PC-9 (cell line): ENCODE results near the gene UGT2A3. TPM values are rescaled to one million over a fixed set of nuclear protein-coding genes. Genes with fewer than 3 reads are reported as not detected.

Experiments used
- BruUV-seq: library from RNA; stranded (reverse); fragments of 400-500 nt; replicated peaks from 2 replicates; lab custom pipeline; 2021; lab: Mats Ljungman, UMichigan
- CTCF ChIA-PET: fragments of 300-600 bp; sonication (Branson Sonifier 250); formaldehyde crosslinking; loops from one replicate; lab custom pipeline; 2022; ENCODE audit warnings: antibody characterized with exemption; lab: Charles Lee
- POLR2A ChIA-PET: fragments of 300-600 bp; sonication (Branson Sonifier 250); formaldehyde crosslinking; loops from one replicate; lab custom pipeline; 2022; ENCODE audit warnings: antibody characterized with exemption; ENCODE audit not compliant: unreplicated experiment; lab: Charles Lee
- DNase-seq, 2 experiments: peaks; one replicate each; pipeline versions ENCODE4 v3.0.0 to v3.0.0-alpha.2; 2015 to 2022; ENCODE audit warnings: mixed read lengths in 1 of 2
- H2AFZ ChIP-seq: fragments of 200-600 bp; sonication (generic); 2 replicates; pipeline ENCODE4 v1.8.1; 2017; ENCODE audit warnings: antibody characterized with exemption
- H3F3A ChIP-seq: fragments of 200-600 bp; sonication (generic); 2 replicates; pipeline ENCODE4 v1.8.1; 2017; ENCODE audit warnings: antibody characterized with exemption, mild to moderate bottlenecking, low read depth; ENCODE audit not compliant: insufficient read depth
- H3K27ac ChIP-seq: fragments of 200-600 bp; sonication (generic); 2 replicates; pipeline ENCODE4 v1.6.1; 2016; ENCODE audit warnings: mixed run types
- H3K27me3 ChIP-seq: fragments of 200-600 bp; sonication (generic); 2 replicates; pipeline ENCODE4 v1.6.1; 2016; ENCODE audit warnings: low read depth, mixed run types; ENCODE audit not compliant: insufficient read depth
- H3K36me3 ChIP-seq: fragments of 200-600 bp; sonication (generic); 2 replicates; pipeline ENCODE4 v1.6.1; 2016; ENCODE audit warnings: low read depth, mixed run types
- H3K4me1 ChIP-seq: fragments of 200-600 bp; sonication (generic); replicated peaks from 2 replicates; pipeline ENCODE4 v1.6.1; 2016; ENCODE audit warnings: mixed run types; ENCODE audit not compliant: insufficient read depth
- H3K4me2 ChIP-seq: fragments of 200-600 bp; sonication (generic); 2 replicates; pipeline ENCODE4 v1.6.1; 2017; ENCODE audit warnings: mixed run types
- H3K4me3 ChIP-seq: fragments of 200-600 bp; sonication (generic); 2 replicates; pipeline ENCODE4 v1.6.1; 2016; ENCODE audit warnings: mixed run types
- H3K79me2 ChIP-seq: fragments of 200-600 bp; sonication (generic); 2 replicates; pipeline ENCODE4 v1.6.1; 2017; ENCODE audit warnings: low read depth, mixed run types
- H3K9me2 ChIP-seq: fragments of 200-600 bp; sonication (generic); 2 replicates; pipeline ENCODE4 v1.8.1; 2017; ENCODE audit warnings: mild to moderate bottlenecking; ENCODE audit not compliant: insufficient read depth
- H3K9me3 ChIP-seq: fragments of 200-600 bp; sonication (generic); 2 replicates; pipeline ENCODE4 v1.8.1; 2016; ENCODE audit warnings: low read depth; ENCODE audit not compliant: insufficient read depth
- H4K20me1 ChIP-seq: fragments of 200-600 bp; sonication (generic); 2 replicates; pipeline ENCODE4 v1.8.1; 2017; ENCODE audit not compliant: insufficient read depth
- CTCF ChIP-seq: fragments of 200-600 bp; sonication (generic); conservative IDR thresholded peaks from 2 replicates; pipeline ENCODE4 v1.6.1; 2017; ENCODE audit warnings: mixed run types, antibody characterized with exemption, mild to moderate bottlenecking, moderate library complexity
- EZH2 ChIP-seq: fragments of 200-600 bp; sonication (generic); IDR thresholded peaks from 2 replicates; pipeline ENCODE4 v1.8.0; 2017; ENCODE audit warnings: antibody characterized with exemption, low read depth
- intact Hi-C: fragments of 100-400 bp; cut with micrococcal nuclease; formaldehyde crosslinking; loops from one replicate; pipeline ENCODE4 v1.10.0; 2022; ENCODE audit not compliant: unreplicated experiment
- total RNA-seq: library from RNA; stranded (reverse); gene quantifications from 2 replicates; pipeline ENCODE4 v1.2.3, GENCODE V29; 2021

Gene UGT2A3
- total RNA-seq, 1 experiment from 2014 or later, result not detected

DNA sequence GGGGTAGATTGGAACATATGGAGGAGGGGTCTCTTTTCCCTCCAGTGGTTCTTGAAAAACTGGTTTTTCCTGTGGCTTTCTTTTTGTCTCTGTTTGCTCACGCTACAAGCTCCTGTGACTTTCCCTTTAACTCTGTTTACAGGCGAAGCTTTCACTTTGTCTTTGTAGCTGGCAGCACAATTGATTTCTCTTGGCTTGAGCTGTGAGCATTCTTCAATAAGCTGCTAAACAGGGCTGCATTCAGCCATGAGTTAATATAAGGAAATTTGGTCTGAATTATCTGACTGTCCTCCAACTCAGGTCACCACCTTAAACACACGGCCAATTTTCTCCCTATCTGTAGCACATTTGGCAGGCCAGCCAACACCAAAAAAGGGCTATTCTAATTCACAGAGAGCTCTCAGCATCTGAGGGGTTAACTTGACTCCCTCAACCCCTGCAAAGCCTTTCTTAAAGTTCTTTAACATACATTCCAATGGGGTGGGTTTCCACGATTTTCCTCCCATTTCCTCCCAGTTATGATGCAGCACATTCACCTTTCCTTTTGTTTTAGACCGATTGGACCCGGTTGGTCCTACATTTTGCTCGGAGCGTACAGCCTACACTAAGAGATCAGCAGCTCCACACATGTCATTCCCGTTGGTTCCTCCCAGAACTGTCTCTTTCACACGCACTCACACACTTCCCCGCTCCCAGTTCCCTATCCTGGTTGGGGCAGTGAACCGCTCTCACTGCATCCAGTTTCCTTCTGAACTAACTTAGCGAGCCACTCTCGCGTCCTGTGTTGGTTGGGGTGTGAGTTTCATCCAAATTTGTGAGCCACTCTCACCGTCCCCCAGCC is 45.4 kb downstream of the UGT2A3 start:
- POLR2A ChIA-PET, result interaction anchor here (0.5 to 0.6 kb wide), 2 partner anchors 71 to 408 kb away, joined by 3 read pairs; no protein-coding TSS in a partner anchor
- Histone ChIP-seq H2AFZ (peak overlapping the region; percentile 67), H3K4me1 (peaks cover 9% of the 10 kb centered on the region; the same call in 1 of the 2 replicates), H3K79me2 (no peaks in the 10 kb centered on the region), H3F3A (no peaks in the 10 kb centered on the region), H3K27me3 (no peaks in the 10 kb centered on the region), H3K4me3 (peak overlapping the region; percentile 25; the same call in 1 of the 2 replicates), H3K27ac (peak overlapping the region; percentile 34; the same call in 1 of the 2 replicates), H3K9me2 (no peaks in the 10 kb centered on the region), H3K36me3 (no peaks in the 10 kb centered on the region), H3K9me3 (no peaks in the 10 kb centered on the region), H4K20me1 (no peaks in the 10 kb centered on the region), H3K4me2 (peak overlapping the region; percentile 70)
- CTCF ChIA-PET, result no interaction called here
- intact Hi-C loops, result no loop called here
- peak in 1 of 2 experiments; percentile 39 for DNase-seq
- no TSS peak for BruUV-seq
- no peak for TF ChIP-seq CTCF
- TF ChIP-seq EZH2, result no peak

DNA sequence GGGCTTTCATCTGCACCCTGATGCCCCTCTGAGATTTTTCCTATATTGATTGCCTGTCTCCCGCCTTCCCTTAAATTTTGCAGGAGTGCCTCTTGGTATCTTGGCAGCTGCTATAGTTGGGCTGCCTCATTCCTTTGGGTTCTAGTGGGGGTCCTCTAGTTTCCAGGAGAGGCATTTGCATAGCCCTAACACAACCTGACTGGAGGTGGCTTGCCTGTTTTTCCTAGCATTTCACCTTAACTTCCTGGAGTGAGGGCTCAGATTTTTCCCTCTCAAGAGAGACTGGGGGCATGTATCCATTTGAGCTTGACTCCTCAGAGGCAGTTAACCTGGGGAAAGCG is 46.0 kb downstream of the UGT2A3 start:
- CTCF ChIA-PET, result no interaction called here
- Histone ChIP-seq H3K27me3 (no peaks in the 10 kb centered on the region), H3K27ac (0 out of 2 replicates have a peak overlapping the region, but pooled peaks have one; percentile 34), H3K36me3 (no peaks in the 10 kb centered on the region), H3K9me3 (no peaks in the 10 kb centered on the region), H2AFZ (peak overlapping the region; percentile 67), H3F3A (no peaks in the 10 kb centered on the region), H3K4me3 (peak overlapping the region; percentile 25; the same call in 1 of the 2 replicates), H3K79me2 (no peaks in the 10 kb centered on the region), H3K4me1 (peaks cover 9% of the 10 kb centered on the region; the same call in 1 of the 2 replicates), H3K4me2 (peak overlapping the region; percentile 70), H3K9me2 (no peaks in the 10 kb centered on the region), H4K20me1 (no peaks in the 10 kb centered on the region)
- POLR2A ChIA-PET, result interaction anchor here (0.5 kb wide), 1 partner anchor 71 kb away, joined by 3 read pairs; no protein-coding TSS in a partner anchor
- intact Hi-C loops, result no loop called here
- BruUV-seq, result no TSS peak
- no peak for DNase-seq
- TF ChIP-seq CTCF, result no peak
- no peak for TF ChIP-seq EZH2

GRCh38 chr4:68904786-68905185 is 46.8 kb downstream of the UGT2A3 start:
- Histone ChIP-seq H3K79me2 (no peaks in the 10 kb centered on the region), H3K4me1 (peaks cover 9% of the 10 kb centered on the region; the same call in 1 of the 2 replicates), H3F3A (no peaks in the 10 kb centered on the region), H3K27me3 (no peaks in the 10 kb centered on the region), H3K4me3 (no peak overlapping the region), H3K9me3 (no peaks in the 10 kb centered on the region), H2AFZ (no peak overlapping the region), H3K27ac (no peak overlapping the region), H3K9me2 (no peaks in the 10 kb centered on the region), H3K4me2 (peak overlapping the region; percentile 16; the same call in 1 of the 2 replicates), H3K36me3 (no peaks in the 10 kb centered on the region), H4K20me1 (no peaks in the 10 kb centered on the region)
- DNase-seq, result no peak
- CTCF ChIA-PET, result no interaction called here
- POLR2A ChIA-PET, result no interaction called here
- BruUV-seq, result no TSS peak
- intact Hi-C loops, result no loop called here
- TF ChIP-seq CTCF (no peak), EZH2 (no peak)
